Stimulated activated CD8-positive, alpha-beta memory T cell treated with anti-CD3 and anti-CD28 coated beads, Interleukin-4, amount 100 ng/mL, for 48 hours (primary cell): ENCODE measurements around the gene CPS1.

Source experiments
- DNase-seq: peaks from one replicate; pipeline ENCODE4 v3.0.0-alpha.2; 2020

CPS1 gene

DNA sequence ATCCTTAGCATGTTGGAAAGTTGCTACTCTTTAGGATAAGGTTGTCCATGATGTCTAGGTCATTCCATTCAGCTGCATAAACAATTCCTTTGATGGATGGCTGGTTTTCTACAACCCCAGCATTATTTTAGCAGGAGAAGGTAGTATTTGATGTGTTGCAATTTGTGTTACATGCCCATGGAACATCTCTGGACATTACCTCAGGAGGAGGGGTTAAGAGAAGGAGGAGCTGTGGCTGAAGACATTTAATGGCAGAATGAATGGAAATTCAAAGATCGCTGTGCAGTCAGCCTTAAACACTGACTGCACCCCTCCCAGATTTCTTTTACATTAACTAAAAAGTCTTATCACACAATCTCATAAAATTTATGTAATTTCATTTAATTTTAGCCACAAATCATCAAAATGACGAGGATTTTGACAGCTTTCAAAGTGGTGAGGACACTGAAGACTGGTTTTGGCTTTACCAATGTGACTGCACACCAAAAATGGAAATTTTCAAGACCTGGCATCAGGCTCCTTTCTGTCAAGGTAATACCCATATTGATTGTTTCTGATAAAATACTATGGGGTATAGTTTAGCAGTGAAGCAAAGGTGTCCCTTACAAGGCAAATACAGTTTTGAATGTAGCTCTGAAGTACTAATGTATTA lies at the start of gene CPS1:
CPS1 (plus strand) TSS at position 271 of the 652 bp plus-strand sequence; CDS start at position 406, 135 bp downstream.
- DNase-seq = no peak

DNA sequence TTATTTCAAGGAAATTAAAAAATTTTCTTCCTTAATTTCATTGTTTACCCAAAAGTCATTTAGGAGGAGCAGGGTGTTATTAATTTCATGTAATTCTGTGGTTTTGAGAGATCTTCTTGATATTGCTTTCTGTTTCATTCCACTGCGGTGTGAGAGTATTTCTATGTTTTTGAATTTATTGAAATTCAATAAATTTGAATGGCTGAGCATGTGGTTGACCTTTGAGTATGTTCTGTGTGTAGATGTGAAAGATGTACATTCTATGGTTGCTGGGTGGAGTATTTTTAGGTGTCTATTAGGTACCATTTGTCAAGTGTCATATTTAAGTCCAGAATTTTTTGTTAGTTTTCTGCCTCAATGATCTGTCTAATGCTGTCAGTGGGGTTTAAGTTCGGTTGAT lies 40.5 kb upstream of the CPS1 start:
- DNase-seq = no peak

- DNase-seq = no peak
These were observed 39.1 kb upstream of the CPS1 start for GRCh38 chr2:210517264-210517663.

DNA sequence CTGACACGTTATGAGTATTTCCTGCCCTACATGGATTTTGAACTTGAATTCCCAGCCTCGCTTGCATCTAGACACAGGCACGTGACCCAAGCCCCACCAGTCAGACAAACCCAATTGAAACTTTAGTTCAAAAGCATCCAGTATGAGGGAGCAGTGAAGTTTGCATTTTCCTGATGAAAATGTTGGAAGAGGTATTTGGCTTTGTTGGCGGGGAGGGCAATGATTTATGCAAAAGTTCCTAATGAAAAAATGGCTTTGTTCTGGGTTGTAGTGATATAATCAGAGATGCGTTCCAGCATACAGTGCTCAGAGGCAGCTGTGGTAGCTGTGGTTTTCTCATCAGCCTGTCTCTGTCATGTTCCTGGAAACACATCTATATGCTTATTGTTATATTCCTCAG lies 36.8 kb upstream of the CPS1 start:
- no peak for DNase-seq

DNA sequence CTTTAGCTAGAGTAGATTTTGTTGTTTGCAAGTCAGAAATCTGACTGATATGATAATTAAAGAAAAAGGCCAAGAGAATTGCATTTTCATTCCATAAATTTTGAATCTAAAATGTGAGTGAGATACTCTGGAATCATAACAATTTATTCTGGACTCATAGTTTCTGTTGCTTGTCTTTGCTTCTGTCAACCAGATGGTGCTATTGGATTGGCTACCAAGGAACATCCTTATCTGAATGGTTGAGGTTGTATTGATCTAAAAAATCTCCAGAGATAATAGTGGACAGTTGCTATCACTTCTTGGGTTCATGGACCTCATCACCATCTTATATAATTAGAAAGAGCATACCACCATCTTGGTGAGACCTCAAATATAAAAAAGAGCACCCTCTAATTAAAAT lies 34.0 kb upstream of the CPS1 start:
- DNase-seq = no peak

- no peak for DNase-seq
These were observed 32.6 kb upstream of the CPS1 start for GRCh38 chr2:210523650-210524289.

- no peak for DNase-seq
These were observed 31.9 kb upstream of the CPS1 start for GRCh38 chr2:210524533-210524932.

GRCh38 chr2:210527286-210527685 lies 29.1 kb upstream of the CPS1 start:
- no peak for DNase-seq

DNA sequence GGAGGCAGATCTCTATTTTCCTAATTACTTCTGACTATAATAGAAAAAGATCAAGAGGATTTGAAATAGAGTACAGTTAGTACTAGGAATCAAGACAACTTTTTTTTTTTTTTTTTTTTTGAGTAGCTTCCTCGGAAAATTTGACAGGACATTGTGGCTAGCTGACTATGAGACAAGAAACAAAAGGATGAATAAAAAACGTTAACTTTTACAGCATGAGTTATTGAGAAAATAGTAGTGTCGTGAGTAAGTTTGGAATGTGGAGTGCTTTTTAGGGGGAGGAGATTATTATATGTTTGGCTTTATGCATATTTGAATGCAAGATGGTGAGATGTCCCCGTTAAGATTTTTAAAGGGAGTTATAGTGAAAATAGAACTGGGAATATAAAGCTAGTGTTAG lies 27.7 kb upstream of the CPS1 start:
- no peak for DNase-seq

DNA sequence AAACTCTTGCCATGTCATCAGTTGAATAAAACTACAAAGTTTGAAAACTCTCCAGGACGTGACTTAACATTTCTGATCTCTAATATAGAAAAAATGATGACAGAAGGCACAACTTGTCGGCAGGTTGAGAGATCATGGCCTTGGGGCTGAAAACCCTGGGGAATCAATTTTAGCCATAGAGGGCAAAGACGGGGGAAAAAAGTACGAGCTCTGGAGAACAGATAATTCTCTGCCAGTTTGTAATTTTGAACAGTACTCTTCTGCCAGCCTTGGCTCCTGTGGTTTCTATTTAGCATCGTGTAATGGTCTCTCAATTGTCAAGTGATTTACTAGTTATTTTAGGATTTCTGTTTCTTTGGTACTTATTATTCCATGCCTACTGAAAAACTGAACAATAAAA lies 25.3 kb upstream of the CPS1 start:
- no peak for DNase-seq

GRCh38 chr2:210531482-210531881 lies 24.9 kb upstream of the CPS1 start:
- no peak for DNase-seq

DNA sequence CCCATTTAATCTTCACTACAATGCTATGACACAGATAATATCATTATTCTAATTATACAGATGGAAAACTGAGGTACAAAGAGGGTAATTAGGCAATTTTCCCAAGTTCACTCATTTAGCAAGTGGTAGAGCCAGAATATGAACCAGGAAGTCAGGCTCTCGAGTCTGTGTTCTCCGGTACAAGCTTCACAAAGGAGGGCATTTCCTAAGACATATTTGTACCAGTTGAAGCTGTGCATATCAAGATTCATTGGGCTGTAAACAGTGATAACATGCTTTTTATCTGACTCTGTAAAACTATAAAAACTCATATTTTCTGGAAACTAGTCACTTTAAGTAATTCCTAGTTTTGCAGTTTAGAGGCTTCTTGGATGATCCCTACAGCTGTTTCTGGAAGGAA lies 23.0 kb upstream of the CPS1 start:
- no peak for DNase-seq

GRCh38 chr2:210534879-210535278 lies 21.5 kb upstream of the CPS1 start:
- no peak for DNase-seq

GRCh38 chr2:210536973-210537650 lies 19.3 kb upstream of the CPS1 start:
- DNase-seq = no peak

- DNase-seq = no peak
These were observed 17.4 kb upstream of the CPS1 start for GRCh38 chr2:210539035-210539434.

GRCh38 chr2:210539578-210540416 lies 16.6 kb upstream of the CPS1 start:
- DNase-seq = no peak

GRCh38 chr2:210540471-210540870 lies 15.9 kb upstream of the CPS1 start:
- DNase-seq = no peak

DNA sequence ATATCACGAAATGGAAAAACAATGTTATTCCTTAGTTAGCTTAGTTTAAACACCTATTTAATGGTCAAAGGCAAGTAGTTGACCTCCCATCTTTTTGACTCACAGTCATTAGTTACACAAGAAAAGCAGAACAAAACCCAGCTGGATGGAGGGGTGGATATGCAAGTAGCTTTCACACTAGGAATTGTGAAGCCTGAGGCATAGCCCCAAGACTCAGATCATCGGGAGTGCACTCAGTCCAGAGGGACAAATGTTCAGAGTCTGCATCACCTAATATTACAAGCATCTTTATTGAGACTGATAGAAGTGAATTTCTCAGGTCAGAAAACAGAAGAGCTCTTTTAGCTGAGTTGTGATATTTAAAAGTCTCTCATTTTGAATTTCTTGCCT lies 15.5 kb upstream of the CPS1 start:
- no peak for DNase-seq

- no peak for DNase-seq
These were observed 15.0 kb upstream of the CPS1 start for GRCh38 chr2:210541290-210541902.

DNA sequence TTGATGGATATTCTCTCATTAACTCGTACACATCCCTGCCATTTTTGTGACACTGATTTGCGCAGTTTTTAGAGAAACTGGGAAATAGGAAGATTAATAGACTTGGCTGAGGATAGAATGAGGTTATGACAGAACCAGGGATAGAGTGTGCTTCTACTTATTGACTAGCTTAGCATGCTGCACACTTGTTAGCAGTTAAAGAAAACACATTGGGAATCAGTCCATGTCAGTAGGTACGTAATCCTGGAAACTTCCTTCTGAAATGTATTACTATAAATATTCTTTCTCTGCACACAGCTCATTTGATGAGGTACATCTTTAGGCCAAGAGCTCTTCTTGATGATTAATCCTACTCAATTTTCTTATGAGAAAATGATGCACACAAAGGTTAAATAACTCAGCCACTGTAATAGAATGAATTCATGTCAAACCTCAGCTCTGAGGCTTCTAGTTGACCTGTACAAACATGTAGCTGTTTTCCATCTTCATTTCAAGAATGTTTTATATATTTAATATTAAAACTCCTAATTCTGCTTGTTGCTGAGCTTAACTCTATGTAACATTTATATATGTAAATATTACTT lies 12.3 kb upstream of the CPS1 start:
- no peak for DNase-seq

GRCh38 chr2:210544831-210545230 lies 11.6 kb upstream of the CPS1 start:
- DNase-seq = no peak

DNA sequence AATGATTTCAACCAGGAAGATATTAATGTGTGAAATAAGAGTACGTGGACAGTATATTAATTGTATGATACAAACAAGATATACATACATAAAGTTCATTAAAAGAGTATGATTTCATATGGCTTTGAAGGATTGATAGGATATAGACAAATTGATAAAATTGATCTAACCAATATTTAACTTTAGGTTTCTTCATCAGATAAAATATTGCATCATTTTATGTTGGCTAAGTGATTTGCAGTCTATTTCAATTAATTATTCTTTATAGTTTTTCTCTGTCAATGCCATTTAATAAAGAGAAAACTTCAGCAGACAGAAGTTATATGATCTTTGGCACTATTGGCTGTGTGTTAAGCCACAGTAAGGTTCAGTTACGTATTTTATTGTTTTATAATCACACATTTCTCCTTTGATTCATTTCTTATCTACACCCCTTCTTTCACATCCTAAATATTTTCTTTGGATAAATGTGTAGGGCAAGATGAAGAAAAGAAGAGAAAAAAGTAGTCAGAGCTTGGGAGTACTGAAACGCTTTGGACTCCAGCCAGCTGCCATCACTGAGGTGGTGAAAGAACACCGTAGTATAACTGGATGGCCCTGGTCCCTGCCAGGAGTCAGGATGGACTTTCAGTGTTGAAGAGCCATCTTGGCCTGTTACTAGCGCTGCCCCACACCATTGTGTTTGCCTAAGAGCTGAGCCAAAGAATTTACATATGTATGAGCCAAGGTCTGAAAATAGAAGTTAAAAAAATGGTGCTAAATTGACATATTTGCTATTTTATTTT lies 9.8 kb upstream of the CPS1 start:
- no peak for DNase-seq
